GM12891 (cell line): ENCODE results near the gene PUM1.

ENCODE experiments used
- DNase-seq: peaks from one replicate; pipeline ENCODE4 v3.0.0; 2011; ENCODE audit warnings: low spot score; ENCODE audit not compliant: insufficient read length
- FAIRE-seq: peaks from 2 replicates; lab custom pipeline; 2011; peaks lifted over from hg19 to GRCh38; lab: Jason Lieb, UNC
- PAX5 ChIP-seq: IDR thresholded peaks from 2 replicates; pipeline ENCODE4 v1.6.1; 2011; ENCODE audit warnings: low read length, moderate library complexity, mild to moderate bottlenecking; ENCODE audit not compliant: insufficient read depth, severe bottlenecking
- POLR2A ChIP-seq: IDR thresholded peaks from 2 replicates; pipeline ENCODE4 v1.6.1; 2011; ENCODE audit warnings: low read depth, low read length, control low read depth
- POLR2AphosphoS5 ChIP-seq: IDR thresholded peaks from 2 replicates; pipeline ENCODE4 v1.6.1; 2011; ENCODE audit warnings: low read depth, low read length, control low read depth
- POU2F2 ChIP-seq: IDR thresholded peaks from 2 replicates; pipeline ENCODE4 v1.6.1; 2011; ENCODE audit warnings: low read depth, mild to moderate bottlenecking, control low read depth, low read length, moderate library complexity
- SPI1 ChIP-seq: IDR thresholded peaks from 2 replicates; pipeline ENCODE4 v1.6.1; 2011; ENCODE audit warnings: low read depth, low read length, control low read depth
- TAF1 ChIP-seq: IDR thresholded peaks from 2 replicates; pipeline ENCODE4 v1.6.1; 2011; ENCODE audit warnings: low read depth, low read length, control low read depth

Gene PUM1

DNA sequence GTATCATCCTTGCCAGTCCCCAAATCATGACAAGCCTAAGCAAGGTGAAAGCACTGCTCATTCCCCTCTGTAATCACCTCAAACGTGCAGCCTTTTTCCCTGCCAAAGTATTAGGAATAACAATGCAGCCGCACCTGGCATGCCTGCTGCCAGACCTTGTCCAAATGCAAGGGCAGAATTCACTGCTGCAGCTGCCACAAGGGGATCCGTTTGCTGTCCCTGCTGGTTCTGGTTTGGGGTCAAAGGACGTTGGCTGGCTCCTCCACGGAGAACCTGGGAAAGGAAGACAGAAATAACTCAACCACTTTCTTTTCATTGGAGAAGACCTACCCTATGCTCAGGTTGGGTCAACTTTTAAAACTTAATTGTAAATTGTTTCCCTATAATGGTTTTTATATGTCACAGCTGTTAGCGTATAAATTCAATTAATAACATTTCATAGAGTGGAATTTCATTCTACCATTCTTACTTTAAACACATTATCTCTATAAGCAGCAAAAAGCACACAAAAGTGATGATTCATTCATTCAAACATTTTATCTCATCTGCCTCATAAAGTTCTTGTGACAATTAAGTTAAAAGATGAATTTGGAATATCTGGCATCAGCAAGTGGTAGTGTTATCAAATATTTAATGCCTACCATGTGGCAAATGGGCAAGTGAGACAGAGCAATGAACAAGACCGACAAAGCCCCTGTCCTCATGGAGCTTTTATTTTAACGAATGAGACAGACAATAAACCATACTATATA, 97.1 kb downstream of the PUM1 start:
- no peak for DNase-seq
- no peak for FAIRE-seq
- no peak for TF ChIP-seq TAF1
- TF ChIP-seq POLR2AphosphoS5: no peak
- no peak for TF ChIP-seq SPI1
- no peak for TF ChIP-seq POLR2A
- no peak for TF ChIP-seq PAX5
- no peak for TF ChIP-seq POU2F2

DNA sequence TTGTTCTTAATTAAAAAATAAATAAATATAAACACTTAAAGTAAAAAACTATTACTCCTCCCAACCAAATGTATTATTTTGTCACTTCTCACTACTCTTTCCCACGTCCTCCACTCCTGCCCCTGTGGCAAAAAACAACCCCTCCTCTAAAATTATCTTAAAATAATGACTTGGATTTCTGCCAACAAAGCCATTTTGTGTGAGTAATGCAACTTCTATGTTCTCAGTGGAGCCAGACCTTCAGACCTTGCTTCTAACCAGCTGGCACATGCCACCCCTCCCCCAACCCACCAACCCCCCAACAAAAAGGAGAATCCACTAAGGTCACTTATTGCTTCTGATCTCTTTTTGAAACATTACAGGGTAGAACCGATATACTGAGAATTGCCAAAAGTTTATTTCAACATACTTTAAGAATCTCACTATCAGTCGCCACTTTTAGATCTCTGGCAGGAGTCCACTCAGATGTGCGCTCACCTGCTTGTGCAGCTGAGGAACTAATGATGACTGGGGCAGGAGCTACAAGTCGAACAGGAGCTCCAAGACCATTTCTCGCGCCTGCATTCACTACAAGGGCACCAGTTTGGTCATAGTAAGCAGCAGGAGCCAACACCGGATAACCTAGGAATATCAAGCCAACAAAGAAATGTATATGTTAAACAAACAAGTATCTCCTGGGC, 98.7 kb downstream of the PUM1 start:
- DNase-seq: no peak
- no peak for FAIRE-seq
- no peak for TF ChIP-seq SPI1
- no peak for TF ChIP-seq PAX5
- no peak for TF ChIP-seq TAF1
- no peak for TF ChIP-seq POU2F2
- no peak for TF ChIP-seq POLR2AphosphoS5

DNA sequence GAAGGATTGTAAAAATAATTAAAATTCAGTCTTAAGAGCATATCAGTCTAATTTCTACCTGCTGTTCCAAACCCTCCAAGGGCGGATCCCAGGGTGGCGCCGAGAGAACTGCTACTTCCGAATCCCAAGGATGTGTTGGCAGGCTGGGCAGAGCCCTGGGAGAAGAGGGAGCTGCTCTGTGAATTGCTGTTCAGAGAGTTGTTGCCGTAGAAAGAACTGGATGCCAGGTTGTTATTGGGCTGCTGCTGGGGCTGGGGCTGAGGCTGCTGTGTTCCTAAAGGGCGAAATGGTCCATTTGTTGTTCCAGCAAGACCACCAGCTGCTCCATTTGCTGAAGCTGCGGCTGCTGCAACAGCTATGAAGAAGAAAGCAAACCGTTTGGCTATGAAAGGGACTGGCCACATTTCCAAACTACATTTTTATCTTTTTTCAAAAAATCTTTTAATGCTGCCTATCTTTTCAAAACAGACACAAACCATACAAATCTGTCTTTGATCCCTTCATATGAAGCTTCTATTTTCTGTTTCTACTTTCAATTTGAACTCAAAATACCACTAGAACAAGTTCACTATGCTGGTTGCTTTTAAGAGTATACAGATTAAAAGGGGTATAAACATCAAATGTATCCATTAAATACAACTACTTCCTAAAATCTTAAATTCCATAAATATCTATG, 99.5 kb downstream of the PUM1 start:
- TF ChIP-seq POLR2A: no peak
- FAIRE-seq (no peak), DNase-seq (no peak)

DNA sequence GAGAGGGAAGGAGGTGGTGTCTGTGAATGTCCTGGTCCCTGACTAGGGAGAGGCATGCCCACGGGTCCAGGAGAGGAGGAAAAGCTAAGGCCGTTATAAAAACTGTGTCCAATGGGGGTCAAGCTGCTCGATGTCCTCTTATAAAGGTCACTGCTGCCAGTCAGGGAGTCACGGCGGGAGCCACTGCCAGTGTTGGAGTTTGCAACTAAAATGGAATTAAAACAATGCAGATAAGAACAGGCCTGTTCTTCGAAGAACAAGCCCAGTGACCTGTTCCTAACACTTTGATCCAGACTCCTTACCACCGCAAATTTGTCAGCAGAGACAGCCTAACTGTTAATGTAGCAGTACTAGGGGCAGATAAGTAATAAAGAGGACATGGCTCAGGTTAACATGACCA, 100.8 kb downstream of the PUM1 start:
- DNase-seq: no peak
- FAIRE-seq: peak; percentile 13
- TF ChIP-seq POLR2AphosphoS5 (no peak), POU2F2 (no peak), POLR2A (no peak), SPI1 (no peak), TAF1 (no peak), PAX5 (no peak)

DNA sequence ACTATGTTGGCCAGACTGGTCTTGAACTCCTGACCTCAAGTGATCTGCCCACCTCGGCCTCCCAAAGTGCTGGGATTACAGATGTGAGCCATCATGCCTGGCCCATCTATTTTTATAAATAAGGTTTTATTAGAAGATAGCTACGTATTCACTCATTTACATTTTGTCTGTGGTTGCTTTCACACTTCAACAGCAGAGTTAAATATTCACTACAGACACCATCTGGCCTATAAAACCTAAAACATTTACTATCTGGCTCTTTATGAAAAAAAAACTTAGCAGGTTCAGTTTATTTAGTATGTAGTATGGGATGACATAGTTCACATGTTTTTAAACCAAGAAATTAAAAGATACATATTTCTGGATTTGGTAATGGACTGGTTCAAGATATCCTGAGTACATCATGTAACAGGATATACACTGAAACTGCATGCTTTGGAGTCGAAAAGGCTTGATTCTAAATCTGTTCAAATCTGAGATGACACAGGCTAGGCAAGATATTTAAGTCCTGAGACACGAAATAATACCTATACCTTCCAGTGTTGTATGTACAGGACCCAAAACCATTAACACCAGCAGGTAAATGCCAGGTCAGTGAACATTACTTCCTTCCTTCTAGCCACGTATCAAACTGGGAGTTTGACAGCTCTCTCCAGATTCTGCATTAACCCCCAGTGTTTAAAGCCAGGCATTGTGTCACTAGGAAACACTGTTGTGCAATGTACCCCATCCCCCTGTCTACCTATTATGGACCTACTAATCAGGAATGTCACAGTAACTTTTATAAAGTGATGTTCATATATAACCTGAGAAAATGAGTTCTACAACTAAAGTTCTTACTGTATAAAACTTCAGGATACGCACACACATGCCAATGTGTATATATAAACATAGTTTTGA, 102.7 kb downstream of the PUM1 start:
- DNase-seq (no peak), FAIRE-seq (peak; percentile 57)
- TF ChIP-seq POLR2A (no peak), PAX5 (no peak), POU2F2 (no peak), TAF1 (no peak), POLR2AphosphoS5 (no peak), SPI1 (no peak)

DNA sequence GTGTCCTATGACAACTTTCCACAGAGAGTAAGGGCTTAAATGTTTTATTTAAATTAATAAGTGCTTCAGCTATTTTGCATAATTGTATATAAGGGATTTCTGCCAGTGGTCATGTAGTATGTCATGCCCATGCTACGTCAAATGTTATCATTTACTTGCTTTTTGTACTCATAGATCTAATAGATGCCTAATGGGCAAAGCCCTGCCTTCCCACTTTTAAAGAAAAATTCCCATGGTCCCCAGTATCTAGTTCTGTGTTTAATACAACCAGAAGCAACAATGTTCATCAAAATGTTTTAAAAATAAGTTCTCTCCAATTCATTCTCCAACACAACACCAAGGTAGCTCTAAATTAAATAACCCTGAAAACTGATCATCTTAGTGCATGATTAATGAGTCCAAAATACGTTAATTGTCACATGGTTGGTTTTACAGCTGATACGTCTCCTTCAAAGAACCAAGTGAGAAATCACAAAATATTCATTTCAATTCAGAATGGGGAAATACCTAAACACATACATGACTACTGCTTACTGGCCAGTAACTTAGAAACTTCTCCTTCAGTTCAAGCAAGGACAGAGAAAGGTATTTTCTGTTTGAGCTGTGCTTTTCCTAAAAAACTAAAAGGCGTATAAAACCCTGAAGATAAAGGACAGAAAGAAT, 107.8 kb downstream of the PUM1 start:
- FAIRE-seq (peak; percentile 77), DNase-seq (no peak)
- no peak for TF ChIP-seq TAF1
- TF ChIP-seq POLR2A: no peak
- no peak for TF ChIP-seq SPI1
- TF ChIP-seq POU2F2: no peak
- TF ChIP-seq POLR2AphosphoS5: no peak
- no peak for TF ChIP-seq PAX5

DNA sequence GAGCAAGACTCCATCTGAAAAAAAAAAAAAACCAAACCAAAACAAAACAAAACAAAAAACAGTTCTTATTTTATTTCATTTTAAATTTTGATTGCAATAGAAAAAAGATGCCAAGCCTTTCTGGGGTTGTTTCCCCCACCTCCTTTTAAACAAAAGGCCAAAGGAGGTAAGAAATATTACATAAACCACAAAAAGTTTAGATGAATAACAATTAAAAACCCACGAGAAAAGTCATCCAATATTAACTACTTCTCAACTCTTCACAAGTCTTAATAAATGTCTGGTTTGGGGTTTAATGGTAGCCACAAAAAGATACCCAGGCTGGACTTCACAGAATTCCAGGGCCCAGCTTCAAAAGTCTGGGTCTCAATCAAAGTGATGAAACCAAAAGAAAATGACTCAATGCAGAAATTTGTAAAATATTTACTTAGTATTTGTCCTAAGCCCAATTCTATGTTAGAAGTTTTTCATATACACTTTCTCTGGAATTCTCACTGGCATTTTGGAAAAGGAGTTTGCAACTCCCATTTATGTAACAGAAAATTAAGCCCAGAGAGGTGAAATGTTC, 110.0 kb downstream of the PUM1 start:
- TF ChIP-seq POU2F2: no peak
- TF ChIP-seq TAF1: no peak
- TF ChIP-seq SPI1: no peak
- no peak for TF ChIP-seq PAX5
- no peak for TF ChIP-seq POLR2AphosphoS5
- TF ChIP-seq POLR2A: no peak
- FAIRE-seq (no peak), DNase-seq (no peak)

DNA sequence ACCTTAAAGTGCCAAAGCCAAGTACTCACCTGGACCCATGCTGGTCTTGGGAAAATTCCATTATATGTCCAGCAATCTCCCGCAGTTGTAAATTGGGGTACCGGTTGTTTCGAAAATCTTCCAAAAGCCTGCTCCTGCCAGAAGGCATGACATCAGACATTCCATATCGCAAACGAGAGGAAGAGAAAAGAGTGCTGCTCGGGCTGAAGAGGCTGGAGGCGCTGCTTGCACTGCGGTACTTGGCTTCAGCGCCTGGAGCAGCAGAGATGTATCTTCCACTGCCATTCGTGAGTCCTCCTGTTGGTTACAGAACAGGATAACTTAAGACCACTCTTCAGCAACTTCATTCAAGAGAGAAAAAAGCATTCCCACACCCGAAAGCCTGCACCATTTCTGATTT, 111.8 kb downstream of the PUM1 start:
- TF ChIP-seq PAX5 (no peak), SPI1 (no peak), POU2F2 (no peak), POLR2AphosphoS5 (no peak), POLR2A (no peak)
- FAIRE-seq: no peak

More for the DNA sequence above, 111.8 kb downstream of the PUM1 start:
- no peak for DNase-seq
